Right renal cortex interstitium (tissue), 3 donors: Measurements from ENCODE around the gene NBAS. TPM values are rescaled to one million over a fixed set of nuclear protein-coding genes. Genes with fewer than 3 reads are reported as not detected.
"Not testable (repeated sequence)": the region's sequence is repeated elsewhere in the genome, so short reads cannot be mapped to it uniquely, and the experiment has no call there.

Experiments
- DNase-seq, 3 donors: peaks; one replicate each; pipeline ENCODE4 v3.0.0-alpha.2; 2013; ENCODE audit warnings: low read depth in 3 of 3, low spot score in 2 of 3
- polyA plus RNA-seq, 3 donors: library from polyadenylated mRNA; unstranded; fragments of 120-200 nt; gene quantifications; one replicate each; pipeline ENCODE4 v1.2.1, GENCODE V29; 2013; ENCODE audit not compliant: insufficient read length in 3 of 3

NBAS gene
- polyA plus RNA-seq, 3 donors = 58.1 to 66.9 (median 62.5) TPM

DNA sequence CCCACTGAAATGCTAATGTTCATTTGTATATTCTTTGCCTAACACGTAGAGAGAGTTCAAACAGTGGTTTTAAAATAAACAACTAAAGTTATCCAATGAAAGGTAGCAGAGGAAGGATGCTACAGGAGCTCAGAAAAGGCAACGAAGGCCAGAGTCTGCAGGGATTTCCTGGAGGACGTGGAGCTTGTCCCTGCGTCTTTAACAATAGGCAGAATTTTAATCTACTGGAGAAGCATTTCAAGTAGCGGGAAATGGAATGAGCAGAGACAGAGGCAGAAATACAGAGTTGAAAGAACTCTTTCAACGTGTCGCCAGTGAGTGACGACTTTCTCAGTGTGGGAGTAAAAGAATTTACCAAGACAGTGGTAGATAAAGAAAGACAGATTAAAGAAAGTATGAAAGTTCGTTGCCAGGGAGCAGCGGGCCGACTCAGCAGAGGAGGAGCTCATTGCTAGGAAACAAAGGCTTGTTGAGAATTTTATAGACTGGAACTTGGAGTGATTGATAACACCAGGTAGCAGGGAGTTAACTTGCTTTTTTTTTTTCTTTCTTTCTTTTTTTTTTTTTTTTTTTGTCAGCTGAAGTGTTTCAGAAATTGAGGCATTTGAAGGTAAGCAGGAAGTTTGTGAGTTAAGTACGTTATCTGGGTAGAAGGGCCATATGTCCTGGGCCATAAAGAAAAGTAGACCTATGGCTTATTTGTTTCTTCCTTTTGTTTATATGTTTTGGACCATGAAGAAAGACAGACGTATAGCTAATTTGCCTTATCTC, 625 bp upstream of the NBAS start:
- DNase-seq = peak; percentile 77 to 84 (median 78)

DNA sequence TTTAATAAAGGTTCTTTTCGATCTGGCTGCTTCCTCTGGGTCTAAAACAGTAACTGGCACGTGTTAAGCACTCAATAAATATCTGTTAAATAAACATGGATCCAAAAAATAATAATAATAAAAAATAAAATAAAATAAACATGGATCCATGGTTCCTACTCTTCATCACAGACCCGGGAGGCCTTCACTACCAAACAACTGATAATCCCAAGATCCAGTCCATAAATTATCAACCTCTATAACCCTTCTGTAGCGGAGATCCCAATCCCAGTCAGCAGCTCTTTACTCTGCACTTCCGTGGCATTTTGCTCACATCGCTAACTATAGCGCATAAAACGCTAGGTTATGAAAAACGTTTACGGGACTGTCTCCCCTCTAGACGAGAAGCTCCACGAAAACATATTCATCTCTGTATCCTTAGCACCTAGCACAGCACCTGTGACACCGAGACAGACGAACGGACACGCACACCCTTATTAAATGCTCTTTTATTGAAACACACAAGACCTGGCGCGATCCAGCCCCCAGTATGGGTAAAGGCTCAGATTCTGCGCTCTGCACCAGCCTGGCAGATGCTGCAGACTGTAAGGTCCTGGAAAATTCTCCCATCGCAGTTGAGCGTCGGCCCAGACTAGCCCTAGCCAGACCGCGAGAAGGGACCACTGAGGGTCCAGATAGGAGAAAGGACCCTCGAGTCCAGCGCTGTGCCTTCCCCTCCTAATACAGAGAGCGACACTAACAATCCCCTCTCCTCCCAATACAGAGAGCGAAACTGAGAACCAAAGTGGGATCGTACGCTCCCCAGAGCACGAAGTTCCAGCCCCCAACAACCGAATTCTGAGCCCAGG, 770 bp downstream of the NBAS start:
- no peak for DNase-seq

DNA sequence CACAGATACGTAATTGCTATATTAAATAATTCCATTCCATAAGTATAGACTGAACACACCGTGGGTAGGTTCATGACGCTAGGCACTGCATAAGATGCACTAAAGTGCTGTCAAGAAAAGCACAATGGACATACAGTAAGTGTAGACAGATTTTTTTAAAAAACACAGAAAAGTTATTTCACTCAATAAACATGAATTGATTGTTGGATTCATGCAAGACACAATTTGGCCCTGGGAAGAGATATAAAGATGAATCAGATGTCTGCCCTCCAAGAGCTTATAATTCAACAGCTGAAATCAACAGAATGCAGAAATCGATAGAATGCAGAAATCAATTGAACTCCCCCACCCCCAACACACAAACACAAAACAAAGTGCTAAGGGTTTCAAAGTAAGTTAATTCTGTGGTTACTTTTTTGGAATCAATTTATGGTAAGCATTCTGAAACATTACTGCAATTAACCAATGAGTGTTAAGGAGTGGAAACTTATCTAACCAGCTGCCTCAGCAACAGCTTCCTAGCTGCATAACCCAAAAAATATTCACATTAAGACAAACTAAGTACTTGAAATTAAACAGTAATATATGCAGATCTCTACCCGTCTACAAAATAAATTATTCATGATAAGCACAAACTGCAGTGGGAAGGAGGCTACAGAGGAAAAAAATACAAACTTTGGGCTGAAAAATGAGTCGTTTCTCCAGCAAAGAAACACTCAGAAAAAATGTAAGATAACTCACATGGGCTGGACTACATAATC, 1.6 kb downstream of the NBAS start:
- no peak for DNase-seq

- no peak for DNase-seq
Observed at GRCh38 chr2:15557887-15558311, 3.2 kb downstream of the NBAS start.

DNA sequence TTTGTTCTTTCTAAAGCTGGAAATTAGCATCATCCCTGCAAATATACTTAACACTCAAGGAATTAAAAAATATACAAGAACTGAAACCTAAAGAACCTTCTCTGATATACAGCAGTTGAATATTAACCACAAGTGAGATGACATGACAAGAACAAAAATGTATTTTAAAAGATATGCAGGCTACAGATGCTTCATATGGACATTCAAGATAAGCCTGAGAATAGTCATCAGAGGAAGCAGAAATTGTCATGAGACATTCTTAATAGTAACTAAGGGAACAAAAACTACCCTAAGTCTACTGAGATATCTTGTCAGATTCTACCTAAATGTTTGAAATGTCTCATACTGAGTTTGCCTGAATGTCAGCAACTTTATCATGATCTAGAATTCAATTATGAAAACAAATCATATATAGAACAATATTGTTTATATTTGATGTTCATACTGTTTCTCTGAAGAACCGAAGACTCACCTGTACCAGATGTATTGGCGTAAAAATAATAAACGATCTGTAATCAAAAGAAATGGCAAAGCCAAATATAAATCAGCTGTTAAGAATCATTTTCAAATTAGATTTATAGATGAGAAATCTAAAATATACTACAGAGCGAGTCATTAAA, 4.7 kb downstream of the NBAS start:
- no peak for DNase-seq

DNA sequence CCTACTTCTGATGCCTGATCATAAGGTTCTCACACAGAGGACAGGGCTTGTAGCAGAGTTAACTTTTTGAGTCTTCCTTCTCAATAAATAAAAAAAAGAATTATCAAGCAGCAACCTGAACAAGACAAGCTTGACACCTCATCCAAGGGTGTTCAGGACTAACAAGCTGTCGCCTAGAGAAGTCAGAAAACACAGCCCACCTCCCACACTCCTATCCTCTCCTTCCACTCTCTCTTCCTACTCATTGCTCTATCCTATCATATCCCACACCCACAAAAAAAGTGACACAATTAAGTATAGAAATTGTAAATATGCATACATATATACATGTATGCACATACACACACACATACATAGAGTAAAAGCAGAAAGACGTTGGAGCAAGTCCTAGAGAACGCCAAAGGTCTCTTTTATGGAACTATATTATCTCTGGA, 5.4 kb downstream of the NBAS start:
- DNase-seq = no peak

DNA sequence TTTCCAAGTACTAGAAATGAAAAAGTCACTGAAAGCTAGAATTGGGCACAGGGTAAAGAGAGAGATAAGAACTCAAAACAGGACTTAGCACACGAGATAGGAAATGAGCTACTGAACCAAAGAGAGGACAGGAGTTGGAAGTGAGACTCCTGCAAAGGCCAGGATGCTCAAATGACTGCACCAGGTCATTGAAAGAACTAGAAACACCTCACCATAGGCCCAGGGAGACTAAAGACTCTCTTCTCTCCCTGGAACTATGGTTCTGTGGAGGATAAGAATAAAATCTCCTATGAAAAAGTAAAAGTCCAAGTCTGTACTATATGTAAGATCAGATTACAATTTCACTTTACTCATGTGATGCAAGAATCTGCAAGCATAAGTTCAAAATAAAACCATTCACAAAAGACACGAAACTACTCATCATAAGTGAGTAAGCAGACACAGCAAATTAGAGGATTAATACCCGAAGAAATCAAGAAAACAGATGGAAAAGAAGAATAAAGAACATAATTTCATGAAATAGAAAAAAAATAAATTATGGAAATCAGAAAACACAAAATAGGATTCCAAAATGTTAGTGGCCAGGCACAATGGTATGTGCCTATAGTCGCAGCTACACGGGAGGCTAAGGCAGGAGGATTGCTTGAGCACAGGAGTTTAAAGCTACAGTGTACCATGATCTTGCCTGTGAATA, 6.5 kb downstream of the NBAS start:
- no peak for DNase-seq

GRCh38 chr2:15553951-15554350, 7.2 kb downstream of the NBAS start:
- no peak for DNase-seq

GRCh38 chr2:15553519-15553918, 7.6 kb downstream of the NBAS start:
- no peak for DNase-seq

GRCh38 chr2:15548974-15549373, 12.2 kb downstream of the NBAS start:
- DNase-seq = no peak

DNA sequence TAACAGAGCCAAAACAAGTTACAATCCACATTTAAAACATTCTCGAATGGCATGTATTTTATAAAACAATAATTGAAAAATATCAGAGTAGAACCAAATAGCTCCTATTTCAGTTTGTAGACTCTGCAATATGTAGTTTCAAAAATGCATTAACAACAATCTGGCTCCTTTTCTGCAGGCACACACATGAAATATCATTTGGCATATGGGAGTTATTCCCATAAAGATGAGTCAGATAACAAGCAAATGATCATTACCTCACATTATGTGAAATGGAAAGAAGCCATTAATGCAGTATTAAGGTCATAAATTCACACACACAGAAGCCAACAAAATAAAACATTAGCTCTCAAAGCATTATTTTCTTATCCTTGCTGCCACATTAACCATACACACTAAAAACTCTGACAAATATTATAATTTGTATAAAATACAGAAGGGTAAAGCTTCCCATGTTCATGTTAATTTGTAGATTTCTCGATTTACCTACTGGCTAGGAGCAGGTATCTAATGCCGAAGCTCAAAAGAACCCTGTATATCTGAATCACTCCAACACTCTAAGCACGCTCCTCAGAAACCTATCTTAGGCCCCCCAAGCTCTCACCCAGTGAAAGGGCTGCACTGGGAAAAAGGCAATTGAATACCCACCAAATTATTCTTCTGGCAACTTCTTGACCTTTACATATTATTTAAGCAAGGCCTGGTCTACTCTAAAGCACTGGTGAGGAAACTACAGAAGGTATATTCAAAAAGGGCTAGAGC, 13.8 kb downstream of the NBAS start:
- DNase-seq = no peak

DNA sequence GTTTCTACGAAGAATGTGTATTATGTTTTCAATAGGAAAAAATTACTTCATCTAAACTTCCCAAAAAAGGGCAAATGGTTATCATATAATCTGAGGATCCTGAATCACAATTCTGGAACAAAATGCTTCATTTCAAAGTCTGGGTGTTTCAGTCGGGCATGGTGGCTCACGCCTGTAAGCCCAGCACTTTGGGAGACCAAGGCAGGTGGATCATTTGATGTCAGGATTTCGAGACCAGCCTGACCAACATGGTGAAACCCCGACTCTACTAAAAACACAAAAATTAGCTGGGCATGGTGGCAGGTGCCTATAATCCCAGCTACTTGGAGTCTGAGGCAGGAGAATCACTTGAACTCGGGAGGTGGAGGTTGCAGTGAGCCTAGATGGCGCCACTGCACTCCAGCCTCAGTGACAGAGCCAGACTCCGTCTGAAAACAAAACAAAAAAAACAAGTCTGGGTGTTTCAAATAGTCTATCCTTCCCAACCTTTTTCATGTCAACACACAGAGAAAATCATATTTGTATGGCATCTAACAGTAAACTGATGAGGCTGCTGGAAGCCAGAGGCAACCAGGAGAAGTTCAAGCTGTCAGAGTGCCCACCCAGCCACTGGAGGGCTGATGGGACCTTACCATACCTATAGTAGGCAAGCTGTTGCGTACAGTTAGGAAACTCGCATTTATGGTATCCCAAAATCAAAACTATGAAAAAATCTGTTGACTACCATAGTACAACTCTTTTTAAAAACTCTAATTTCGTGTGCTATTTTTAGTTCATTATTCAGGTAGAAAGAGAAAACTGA, 14.6 kb downstream of the NBAS start:
- DNase-seq = no peak

- DNase-seq = no peak
Observed at GRCh38 chr2:15544227-15544626, 16.9 kb downstream of the NBAS start.

DNA sequence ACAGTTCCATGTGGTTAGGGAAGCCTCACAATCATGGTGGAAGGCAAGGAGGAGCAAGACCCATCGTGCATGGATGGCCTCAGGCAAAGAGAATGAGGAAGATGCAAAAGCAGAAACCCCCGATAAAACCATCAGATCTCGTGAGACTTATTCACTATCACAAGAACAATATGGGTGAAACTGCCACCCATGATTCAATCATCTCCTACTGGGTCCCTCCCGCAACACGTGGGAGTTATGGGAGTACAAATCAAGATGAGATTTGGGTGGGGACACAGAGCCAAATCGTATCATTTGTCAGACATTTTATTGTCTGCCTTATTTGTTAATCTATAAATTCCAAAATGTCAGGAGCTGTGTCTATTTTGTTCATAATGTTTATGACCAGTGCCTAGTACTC, 17.6 kb downstream of the NBAS start:
- DNase-seq = no peak

- no peak for DNase-seq
Observed at GRCh38 chr2:15543053-15543452, 18.1 kb downstream of the NBAS start.

DNA sequence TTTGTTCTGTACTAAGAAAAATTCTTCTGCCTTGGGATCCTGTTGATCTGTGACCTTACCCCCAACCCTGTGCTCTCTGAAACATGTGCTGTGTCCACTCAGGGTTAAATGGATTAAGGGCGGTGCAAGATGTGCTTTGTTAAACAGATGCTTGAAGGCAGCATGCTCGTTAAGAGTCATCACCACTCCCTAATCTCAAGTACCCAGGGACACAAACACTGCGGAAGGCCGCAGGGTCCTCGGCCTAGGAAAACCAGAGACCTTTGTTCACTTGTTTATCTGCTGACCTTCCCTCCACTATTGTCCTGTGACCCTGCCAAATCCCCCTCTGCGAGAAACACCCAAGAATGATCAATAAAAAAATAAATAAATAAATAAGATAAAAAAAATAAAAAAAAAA, 18.9 kb downstream of the NBAS start:
- not testable (repeated sequence) for DNase-seq

- DNase-seq = not testable (repeated sequence)
Observed at GRCh38 chr2:15540523-15540922, 20.6 kb downstream of the NBAS start.

DNA sequence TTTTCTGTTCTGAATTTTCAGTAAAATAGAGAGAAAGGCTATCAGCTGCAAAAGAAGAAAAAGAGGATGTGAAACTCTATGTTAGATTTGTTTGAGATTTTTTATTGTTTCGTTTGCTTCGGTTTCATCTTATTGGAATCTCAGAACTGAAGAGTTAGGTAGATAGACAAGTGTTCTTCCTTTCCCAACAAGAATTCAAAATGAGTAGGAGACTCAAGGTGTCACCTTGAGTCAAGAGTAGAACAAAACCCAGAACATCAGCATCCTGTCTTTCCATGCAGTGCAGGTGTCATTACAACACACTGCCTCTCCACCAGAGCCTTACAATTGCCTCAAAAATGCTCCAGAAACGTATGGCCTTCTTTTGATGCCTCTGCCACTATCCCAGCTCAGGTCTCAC, 21.1 kb downstream of the NBAS start:
- DNase-seq = no peak

GRCh38 chr2:15538792-15539191, 22.3 kb downstream of the NBAS start:
- no peak for DNase-seq
